ENCODE measurements around the gene C3orf38. TPM values are rescaled to one million over a fixed set of nuclear protein-coding genes. Genes with fewer than 3 reads are reported as not detected.

The C3orf38 gene
- total RNA-seq, 1 donor from 2014 or later, result 21.8 TPM

DNA sequence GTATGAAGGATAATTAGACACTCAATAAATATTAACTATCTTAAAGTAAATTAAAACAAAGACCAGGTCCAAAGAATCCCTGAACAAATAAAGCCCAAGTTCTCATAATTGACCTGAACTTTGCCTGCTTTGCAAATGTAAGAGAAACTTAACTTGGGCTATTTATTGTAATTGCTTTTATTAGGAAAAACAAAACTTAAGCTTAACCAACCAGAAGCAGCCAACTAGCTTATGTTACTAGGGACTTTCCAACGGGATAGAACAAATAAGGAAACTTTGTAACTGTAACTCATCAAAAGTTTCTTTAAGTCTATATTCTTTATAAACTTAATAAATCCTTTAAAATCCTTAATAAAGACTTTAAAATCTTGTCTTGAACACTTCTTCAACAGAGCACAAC, 48.4 kb downstream of the C3orf38 start:
- Mint-ChIP-seq H3K27ac (ENCODE audit: unreplicated experiment) (no peak overlapping the region), H3K4me3 (ENCODE audit: unreplicated experiment) (no peak overlapping the region), H3K9me3 (ENCODE audit: unreplicated experiment) (no peaks in the 10 kb centered on the region)

GRCh38 chr3:88203642-88204055, 53.9 kb downstream of the C3orf38 start:
- Mint-ChIP-seq H3K36me3 (ENCODE audit: low read depth, unreplicated experiment) (no peaks in the 10 kb centered on the region), H3K4me3 (ENCODE audit: unreplicated experiment) (no peak overlapping the region), H3K4me1 (ENCODE audit: unreplicated experiment) (no peaks in the 10 kb centered on the region)

More for the DNA sequence above, 48.4 kb downstream of the C3orf38 start:
- DNase-seq (ENCODE audit: low spot score), result no peak
- Mint-ChIP-seq H3K36me3 (ENCODE audit: low read depth, unreplicated experiment) (no peaks in the 10 kb centered on the region), H3K4me1 (ENCODE audit: unreplicated experiment) (no peaks in the 10 kb centered on the region), H3K27me3 (ENCODE audit: unreplicated experiment) (no peaks in the 10 kb centered on the region)
- TF ChIP-seq, protein P1, sequence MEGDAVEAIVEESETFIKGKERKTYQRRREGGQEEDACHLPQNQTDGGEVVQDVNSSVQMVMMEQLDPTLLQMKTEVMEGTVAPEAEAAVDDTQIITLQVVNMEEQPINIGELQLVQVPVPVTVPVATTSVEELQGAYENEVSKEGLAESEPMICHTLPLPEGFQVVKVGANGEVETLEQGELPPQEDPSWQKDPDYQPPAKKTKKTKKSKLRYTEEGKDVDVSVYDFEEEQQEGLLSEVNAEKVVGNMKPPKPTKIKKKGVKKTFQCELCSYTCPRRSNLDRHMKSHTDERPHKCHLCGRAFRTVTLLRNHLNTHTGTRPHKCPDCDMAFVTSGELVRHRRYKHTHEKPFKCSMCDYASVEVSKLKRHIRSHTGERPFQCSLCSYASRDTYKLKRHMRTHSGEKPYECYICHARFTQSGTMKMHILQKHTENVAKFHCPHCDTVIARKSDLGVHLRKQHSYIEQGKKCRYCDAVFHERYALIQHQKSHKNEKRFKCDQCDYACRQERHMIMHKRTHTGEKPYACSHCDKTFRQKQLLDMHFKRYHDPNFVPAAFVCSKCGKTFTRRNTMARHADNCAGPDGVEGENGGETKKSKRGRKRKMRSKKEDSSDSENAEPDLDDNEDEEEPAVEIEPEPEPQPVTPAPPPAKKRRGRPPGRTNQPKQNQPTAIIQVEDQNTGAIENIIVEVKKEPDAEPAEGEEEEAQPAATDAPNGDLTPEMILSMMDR (IDR thresholded peaks at IDR 0.05; ENCODE audit: unreplicated experiment), result no peak

More at GRCh38 chr3:88203642-88204055, 53.9 kb downstream of the C3orf38 start:
- peak; percentile 82 for DNase-seq (ENCODE audit: low spot score)
- TF ChIP-seq, protein P1 (IDR thresholded peaks at IDR 0.05; ENCODE audit: unreplicated experiment), result peak; percentile 77
- Mint-ChIP-seq H3K9me3 (ENCODE audit: unreplicated experiment) (no peaks in the 10 kb centered on the region), H3K27me3 (ENCODE audit: unreplicated experiment) (peaks cover 2% of the 10 kb centered on the region), H3K27ac (ENCODE audit: unreplicated experiment) (no peak overlapping the region)

Other genes with a start within 250 kb of the C3orf38 start
- gene CGGBP1, start 91.0 kb upstream of the C3orf38 start, total RNA-seq (ENCODE audit: unreplicated experiment), result 73.8 TPM
- 19.5 TPM for gene ZNF654, start 90.7 kb upstream of the C3orf38 start, total RNA-seq (ENCODE audit: unreplicated experiment)